ENCODE data around the gene CAMSAP1. TPM values are rescaled to one million over a fixed set of nuclear protein-coding genes. Genes with fewer than 3 reads are reported as not detected.

The CAMSAP1 gene
- total and polyA plus RNA-seq, 3 donors from 2014 or later: 44.1 to 102 (median 93.7) TPM

GRCh38 chr9:135877791-135878527 is 29.4 kb downstream of the CAMSAP1 start:
- no peak for DNase-seq
- 86 to 92% methylated on average over 11 of the region's 11 CpGs for WGBS, 2 donors
- TF ChIP-seq CTCF (IDR thresholded peaks at IDR 0.05): no peak
- no peak for TF ChIP-seq POLR2A (IDR thresholded peaks at IDR 0.05)

GRCh38 chr9:135876936-135877335 is 30.4 kb downstream of the CAMSAP1 start:
- H3K27ac ChIP-seq: no peak overlapping the region
- intact Hi-C loops (cut with DNase I; ENCODE audit: low total_unique reads): no loop called here
- 83 to 89% methylated on average over 6 of the region's 6 CpGs for WGBS, 2 donors

More at GRCh38 chr9:135877791-135878527, 29.4 kb downstream of the CAMSAP1 start:
- Histone ChIP-seq H3K4me3 (no peak overlapping the region), H3K27ac (no peak overlapping the region), H3K36me3 (ENCODE audit: low read depth, missing control alignments) (no peaks in the 10 kb centered on the region), H3K9me3 (no peaks in the 10 kb centered on the region), H3K4me1 (peaks cover 9% of the 10 kb centered on the region), H3K27me3 (no peaks in the 10 kb centered on the region)
- intact Hi-C loops (cut with DNase I; ENCODE audit: low total_unique reads): no loop called here

GRCh38 chr9:135874859-135875258 is 32.5 kb downstream of the CAMSAP1 start:
- 82 to 93% methylated on average over 5 of the region's 5 CpGs for WGBS, 2 donors

More at GRCh38 chr9:135876936-135877335, 30.4 kb downstream of the CAMSAP1 start:
- Histone ChIP-seq H3K4me1 (peaks cover 7% of the 10 kb centered on the region), H3K36me3 (ENCODE audit: low read depth, missing control alignments) (no peaks in the 10 kb centered on the region), H3K4me3 (no peak overlapping the region), H3K9me3 (no peaks in the 10 kb centered on the region), H3K27me3 (no peaks in the 10 kb centered on the region)
- TF ChIP-seq POLR2A (IDR thresholded peaks at IDR 0.05): no peak
- TF ChIP-seq CTCF (IDR thresholded peaks at IDR 0.05): no peak
- no peak for DNase-seq

GRCh38 chr9:135869909-135870308 is 37.4 kb downstream of the CAMSAP1 start:
- intact Hi-C loops (cut with DNase I; ENCODE audit: low total_unique reads): no loop called here
- Histone ChIP-seq H3K36me3 (ENCODE audit: low read depth, missing control alignments) (no peaks in the 10 kb centered on the region), H3K27ac (no peak overlapping the region), H3K4me3 (no peak overlapping the region), H3K27me3 (no peaks in the 10 kb centered on the region), H3K4me1 (no peaks in the 10 kb centered on the region), H3K9me3 (no peaks in the 10 kb centered on the region)
- TF ChIP-seq POLR2A (IDR thresholded peaks at IDR 0.05): no peak
- TF ChIP-seq CTCF (IDR thresholded peaks at IDR 0.05): no peak
- WGBS, 2 donors: 79 to 85% methylated on average over 3 of the region's 3 CpGs
- no peak for DNase-seq

More at GRCh38 chr9:135874859-135875258, 32.5 kb downstream of the CAMSAP1 start:
- Histone ChIP-seq H3K4me1 (peaks cover 3% of the 10 kb centered on the region), H3K9me3 (no peaks in the 10 kb centered on the region), H3K36me3 (ENCODE audit: low read depth, missing control alignments) (no peaks in the 10 kb centered on the region), H3K4me3 (no peak overlapping the region), H3K27me3 (no peaks in the 10 kb centered on the region), H3K27ac (no peak overlapping the region)
- intact Hi-C loops (cut with DNase I; ENCODE audit: low total_unique reads): no loop called here
- TF ChIP-seq CTCF (IDR thresholded peaks at IDR 0.05): no peak
- DNase-seq: no peak

GRCh38 chr9:135865531-135865930 is 41.8 kb downstream of the CAMSAP1 start:
- Histone ChIP-seq H3K4me3 (no peak overlapping the region), H3K27me3 (no peaks in the 10 kb centered on the region), H3K9me3 (no peaks in the 10 kb centered on the region), H3K36me3 (ENCODE audit: low read depth, missing control alignments) (no peaks in the 10 kb centered on the region), H3K27ac (no peak overlapping the region), H3K4me1 (no peaks in the 10 kb centered on the region)
- TF ChIP-seq POLR2A (IDR thresholded peaks at IDR 0.05) (no peak), CTCF (IDR thresholded peaks at IDR 0.05) (no peak)
- DNase-seq: no peak
- 86 to 96% methylated on average over 7 of the region's 7 CpGs for WGBS, 2 donors
- intact Hi-C loops (cut with DNase I; ENCODE audit: low total_unique reads): no loop called here
